KG1 (cell line): ENCODE results near the gene PIK3R5.
"Not testable (repeated sequence)": the region's sequence is repeated elsewhere in the genome, so short reads cannot be mapped to it uniquely, and the experiment has no call there.

Experiments
- DNase-seq: peaks from one replicate; lab custom pipeline; 2025; lab: John Stamatoyannopoulos, UW

Gene PIK3R5, protein sequence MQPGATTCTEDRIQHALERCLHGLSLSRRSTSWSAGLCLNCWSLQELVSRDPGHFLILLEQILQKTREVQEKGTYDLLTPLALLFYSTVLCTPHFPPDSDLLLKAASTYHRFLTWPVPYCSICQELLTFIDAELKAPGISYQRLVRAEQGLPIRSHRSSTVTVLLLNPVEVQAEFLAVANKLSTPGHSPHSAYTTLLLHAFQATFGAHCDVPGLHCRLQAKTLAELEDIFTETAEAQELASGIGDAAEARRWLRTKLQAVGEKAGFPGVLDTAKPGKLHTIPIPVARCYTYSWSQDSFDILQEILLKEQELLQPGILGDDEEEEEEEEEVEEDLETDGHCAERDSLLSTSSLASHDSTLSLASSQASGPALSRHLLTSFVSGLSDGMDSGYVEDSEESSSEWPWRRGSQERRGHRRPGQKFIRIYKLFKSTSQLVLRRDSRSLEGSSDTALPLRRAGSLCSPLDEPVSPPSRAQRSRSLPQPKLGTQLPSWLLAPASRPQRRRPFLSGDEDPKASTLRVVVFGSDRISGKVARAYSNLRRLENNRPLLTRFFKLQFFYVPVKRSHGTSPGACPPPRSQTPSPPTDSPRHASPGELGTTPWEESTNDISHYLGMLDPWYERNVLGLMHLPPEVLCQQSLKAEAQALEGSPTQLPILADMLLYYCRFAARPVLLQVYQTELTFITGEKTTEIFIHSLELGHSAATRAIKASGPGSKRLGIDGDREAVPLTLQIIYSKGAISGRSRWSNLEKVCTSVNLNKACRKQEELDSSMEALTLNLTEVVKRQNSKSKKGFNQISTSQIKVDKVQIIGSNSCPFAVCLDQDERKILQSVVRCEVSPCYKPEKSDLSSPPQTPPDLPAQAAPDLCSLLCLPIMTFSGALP

GRCh38 chr17:8965394-8966168, at the start of gene PIK3R5:
PIK3R5 (minus strand) TSS chr17:8965707; CDS start chr17:8911494, 54,213 bp downstream.
- no peak for DNase-seq

GRCh38 chr17:9011001-9011400, 45.5 kb upstream of the PIK3R5 start:
- no peak for DNase-seq

GRCh38 chr17:9009737-9010136, 44.2 kb upstream of the PIK3R5 start:
- DNase-seq, result no peak

DNA sequence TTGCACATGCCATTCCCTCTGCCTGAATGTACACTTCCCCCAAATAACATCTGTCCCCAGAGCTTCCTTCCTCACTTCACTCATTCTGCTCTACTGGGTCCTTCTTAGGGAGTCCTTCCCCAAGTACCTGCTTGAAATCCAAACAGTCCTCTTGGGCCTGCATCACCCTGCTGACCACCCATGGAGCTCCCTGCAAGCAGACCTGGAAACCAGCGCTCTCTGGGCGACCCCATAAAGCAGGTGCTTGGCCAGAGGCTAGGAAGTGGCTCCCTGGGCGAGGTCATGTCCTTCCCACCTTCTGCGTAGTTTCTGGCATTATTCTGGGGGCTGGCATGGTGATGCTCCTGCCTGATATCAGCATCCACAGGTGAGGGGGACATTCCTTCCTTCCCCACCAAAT, 43.6 kb upstream of the PIK3R5 start:
- no peak for DNase-seq

DNA sequence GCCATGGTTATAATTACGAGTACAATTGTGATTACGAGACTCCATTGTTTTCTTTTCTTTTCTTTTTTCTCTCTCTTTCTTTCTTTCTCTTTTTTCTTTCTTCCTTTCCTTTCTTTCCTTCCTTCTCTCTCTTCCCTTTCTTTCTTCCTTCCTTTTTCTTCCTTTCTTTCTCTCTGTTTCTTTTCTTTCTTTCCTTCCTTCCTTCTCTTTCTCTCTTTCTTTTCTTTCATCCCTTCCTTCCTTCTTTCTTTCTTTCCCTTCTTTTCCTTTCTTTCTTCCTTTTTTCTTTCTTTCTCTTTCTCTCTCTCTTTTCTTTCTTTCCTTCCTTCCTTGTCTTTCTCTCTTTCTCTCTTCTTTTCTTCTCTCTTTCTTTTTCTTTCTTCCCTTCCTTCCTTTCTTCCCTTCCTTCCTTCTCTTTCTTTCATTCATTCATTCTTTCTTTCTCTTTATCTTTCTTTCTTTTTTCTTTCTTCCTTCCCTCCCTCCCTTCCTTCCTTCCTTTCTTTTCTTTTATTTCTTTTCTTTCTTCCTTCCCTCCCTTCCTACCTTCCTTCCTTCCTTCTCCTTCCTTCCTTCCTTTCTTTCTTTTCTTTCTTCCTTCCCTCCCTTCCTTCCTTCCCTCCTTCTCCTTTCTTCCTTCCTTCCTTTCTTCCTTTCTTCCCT, 41.7 kb upstream of the PIK3R5 start:
- DNase-seq, result no peak

DNA sequence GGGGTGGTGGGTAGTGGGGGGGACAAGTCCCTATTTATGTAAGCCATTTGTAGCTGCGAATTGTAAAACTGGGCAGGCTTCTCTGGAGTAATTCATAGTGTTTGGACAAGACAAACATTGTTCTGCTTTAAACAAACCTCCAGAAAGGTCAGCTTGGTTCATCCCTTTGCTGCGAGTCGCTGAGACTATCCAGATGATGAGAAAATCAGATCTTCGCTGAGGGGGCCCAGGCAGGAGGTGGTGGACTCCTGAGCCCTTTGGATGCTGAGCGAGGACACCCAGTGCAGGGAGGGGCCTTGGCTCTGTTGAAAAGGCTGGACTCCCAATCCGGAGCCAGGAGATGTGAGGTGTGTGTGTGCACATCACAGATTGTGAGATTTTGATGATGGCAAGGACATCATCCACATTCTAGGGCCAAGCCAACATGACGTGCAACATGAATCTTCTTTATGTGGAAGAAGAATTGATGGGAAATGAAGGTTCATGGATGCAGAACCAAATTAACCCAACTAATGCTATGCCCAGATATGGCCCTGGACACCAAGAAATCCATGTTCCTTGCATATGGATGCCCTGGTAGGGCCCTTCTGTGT, 40.8 kb upstream of the PIK3R5 start:
- no peak for DNase-seq

DNA sequence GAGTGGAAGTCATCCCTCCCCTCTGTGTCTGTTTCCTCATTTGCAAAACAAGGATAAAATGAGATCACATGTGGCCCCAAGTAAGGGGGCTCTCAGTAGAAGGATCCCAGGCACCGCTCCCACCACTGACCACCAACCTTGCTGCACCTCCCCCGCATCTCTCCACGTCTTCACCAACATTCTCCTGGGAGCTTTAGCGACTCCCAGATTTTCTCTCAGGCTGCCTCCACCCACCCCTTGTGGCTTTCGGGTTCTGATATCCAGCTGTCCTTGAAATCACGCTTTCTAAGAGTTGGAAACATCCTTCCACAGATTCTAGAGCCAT, 39.4 kb upstream of the PIK3R5 start:
- no peak for DNase-seq

DNA sequence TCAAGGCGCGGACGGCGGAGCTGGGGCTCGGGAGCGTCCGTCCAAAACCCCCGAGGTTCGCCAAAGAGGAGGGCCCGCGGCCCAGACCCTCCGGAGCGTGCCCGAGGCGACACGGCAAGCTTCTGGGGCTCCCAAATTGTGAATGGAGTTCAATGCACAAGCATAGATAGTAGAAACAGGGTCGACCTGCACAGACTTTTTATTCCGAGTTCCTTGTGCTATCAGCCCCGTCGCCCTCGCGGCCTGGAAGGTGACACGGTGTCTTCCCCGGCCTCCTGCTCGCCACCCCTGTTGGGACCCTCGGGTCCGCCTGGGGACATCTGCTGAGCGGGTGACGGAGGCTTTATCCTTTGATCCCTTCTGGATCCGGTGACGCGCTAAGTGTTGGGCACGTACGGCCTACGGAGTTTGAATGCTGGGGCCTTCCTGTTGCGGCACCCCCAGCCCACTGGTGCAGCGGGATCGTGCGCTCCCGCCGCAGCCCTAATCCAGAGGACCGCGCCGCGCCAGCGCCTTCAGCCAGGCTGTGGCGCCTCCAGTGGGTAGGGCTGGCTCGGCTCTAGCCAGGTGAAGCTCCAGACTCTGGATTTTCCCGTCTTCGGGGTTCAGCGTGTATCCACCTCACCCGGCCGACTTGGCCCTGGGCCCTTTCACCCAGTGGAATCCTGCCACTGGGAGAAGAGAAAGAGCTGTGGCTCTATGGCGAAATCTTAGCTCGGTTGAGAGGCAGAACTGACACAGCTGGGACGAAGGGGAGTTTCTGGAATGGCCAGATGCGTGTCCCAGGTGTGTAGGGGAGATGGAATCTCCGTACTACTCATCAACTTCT, 38.8 kb upstream of the PIK3R5 start:
- DNase-seq, result no peak

DNA sequence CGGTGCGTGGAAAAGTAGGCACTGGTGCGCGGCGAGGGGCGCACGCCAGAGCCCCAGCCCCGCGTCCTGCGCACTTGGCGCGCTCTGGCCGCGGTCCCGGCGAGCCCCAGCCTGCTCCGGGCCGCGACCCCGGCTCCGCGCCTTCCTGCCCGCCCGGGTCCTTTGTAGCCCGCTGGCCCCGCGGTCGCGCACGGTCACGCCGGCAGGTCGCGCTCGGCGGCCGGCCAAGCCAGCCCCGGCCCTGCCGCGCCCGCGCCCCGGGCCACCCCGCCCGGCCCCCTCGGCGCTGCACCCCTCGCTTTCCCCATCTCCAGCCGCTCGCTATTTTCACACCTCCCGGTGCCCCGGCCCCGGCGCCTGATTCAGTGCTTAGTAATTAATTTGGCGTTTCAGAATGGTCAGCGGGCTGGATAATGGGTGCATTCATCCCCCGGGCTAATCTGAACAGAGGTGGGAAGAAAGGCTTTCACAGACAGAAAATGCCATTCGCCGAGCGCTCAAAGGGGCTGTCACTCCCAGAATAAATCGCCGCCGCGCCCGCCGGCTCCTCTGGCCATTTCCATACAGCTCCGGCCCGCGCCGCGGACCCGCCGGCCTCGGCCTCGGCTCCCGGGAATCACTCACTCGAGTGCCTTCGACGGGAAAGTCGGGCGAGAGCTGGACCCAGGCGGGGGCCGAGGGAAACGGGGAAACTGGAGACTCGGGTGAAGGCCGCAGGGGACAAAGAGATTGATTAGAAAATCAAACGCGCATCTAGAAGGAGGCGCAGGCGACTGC, 38.0 kb upstream of the PIK3R5 start:
- DNase-seq, result no peak

DNA sequence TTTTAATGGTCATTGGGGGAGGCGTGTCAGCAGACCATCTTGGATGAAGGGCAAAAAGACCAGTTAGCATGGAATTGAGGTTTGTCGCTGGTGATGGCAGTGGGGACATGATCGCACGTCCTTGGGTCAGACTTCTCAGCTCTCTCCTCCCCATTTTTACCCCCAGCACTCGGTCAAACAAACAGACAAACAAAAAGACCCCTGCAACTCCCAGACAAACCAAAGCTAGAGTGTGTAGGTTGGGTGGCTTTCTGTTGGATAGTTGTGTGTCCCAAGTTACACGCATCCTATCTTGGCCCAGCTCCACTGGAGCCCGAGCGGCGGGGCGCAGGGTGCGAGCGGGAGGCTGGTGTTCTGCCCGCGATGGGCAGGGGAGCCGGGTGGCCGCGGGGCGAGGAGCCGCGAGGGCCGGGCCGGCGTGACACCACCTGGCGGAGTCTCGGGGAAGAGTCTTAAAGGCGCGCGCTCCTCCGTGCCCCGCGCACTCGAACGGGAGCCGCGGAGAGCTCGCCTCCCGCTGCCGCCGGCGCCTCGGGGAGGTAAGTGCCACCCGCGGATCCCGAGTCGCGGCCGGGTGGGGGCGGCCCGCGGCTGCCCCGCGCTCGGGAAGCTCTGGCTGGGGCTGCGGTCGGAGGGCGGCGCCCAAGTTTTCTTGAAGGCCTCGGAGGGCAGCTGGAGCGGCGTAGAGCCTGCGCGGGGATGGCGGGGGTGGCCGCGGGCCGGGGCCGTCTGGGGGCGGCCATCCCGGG, 37.3 kb upstream of the PIK3R5 start:
- no peak for DNase-seq

- no peak for DNase-seq
Observed at GRCh38 chr17:9002227-9002605, 36.7 kb upstream of the PIK3R5 start.

DNA sequence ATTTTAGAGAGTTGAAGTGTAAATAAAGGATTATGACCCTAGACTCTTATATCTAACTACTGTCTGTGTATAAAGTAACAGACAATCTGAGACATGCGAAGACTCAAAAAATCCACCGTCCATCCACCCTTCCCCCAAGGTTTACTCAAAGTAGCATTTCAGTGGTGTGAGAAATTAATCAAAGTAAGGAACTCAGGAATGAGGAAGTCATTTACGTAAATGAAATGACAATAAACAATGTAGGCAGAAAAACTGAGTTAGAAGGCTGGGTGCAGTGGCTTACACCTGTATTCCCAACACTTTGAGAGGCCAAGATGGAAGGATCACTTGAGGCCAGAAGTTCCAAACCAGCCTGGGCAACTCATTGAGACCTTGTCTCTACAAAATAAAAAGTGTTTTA, 36.1 kb upstream of the PIK3R5 start:
- DNase-seq, result no peak

DNA sequence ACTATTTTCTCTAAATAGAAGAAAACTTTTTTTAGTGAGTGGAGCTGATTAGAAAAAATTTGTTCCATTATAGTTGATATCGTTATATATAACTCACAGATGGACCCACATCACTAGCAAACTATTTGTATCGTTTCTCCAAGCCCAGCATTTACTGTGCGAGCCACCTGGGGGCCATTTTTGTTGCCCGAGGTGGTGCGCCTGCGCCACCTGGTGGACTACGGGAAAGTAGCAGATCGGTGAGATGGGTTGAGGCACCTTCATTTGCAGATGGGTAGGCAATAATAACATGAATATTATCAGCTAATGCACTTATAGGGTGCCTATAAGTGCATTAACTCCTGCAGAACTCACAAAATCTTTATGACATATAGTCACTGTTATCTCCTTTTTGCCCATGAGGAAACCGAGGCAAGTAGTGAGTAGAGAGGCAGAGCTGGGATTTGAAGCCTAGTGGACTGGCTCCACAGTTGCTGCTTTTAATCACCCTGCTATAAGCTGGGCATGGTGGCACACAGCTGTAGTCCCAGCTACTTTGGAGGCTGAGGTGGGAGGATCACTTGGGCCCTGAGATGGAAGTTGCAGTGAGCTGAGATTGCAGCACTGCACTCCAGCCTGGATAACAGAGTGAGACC, 32.6 kb upstream of the PIK3R5 start:
- no peak for DNase-seq

DNA sequence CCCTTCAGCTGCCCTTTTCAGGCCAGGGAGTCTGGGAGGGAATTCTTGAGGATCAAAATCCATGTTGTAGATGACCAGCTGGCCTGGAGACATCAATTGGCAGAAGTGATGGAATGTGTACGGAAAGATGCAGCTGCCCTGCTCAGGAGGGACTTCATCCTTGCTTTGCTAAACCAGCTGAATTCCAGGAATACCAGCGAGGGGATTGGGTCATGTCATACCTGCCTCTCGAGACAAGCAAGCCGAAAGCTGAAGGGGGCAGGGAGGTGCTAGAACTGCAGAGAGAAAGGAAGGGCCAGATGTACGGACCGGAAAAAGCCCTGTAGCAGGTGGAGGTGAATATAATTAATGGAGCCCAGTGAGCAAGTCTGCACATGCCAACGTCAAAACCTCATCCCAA, 30.2 kb upstream of the PIK3R5 start:
- DNase-seq, result no peak

DNA sequence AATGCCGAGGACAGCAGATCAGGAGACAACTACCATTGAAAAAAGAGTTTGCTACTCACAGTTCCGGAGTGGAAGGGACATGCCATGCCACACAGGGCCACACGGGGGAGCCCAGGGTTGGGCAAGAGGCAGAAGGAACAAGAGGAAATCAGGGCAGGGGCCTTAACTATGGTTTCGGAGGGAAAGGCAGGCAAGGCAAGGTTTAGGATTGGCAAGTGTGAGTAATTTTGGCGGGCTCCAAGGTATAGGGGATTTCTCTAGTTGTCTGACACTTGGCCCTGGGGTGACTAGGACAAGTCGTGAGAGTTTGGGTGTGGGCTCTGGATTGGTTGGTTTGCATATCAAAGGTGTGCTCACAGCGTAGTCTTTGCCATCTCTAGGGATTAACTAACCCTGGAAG, 28.8 kb upstream of the PIK3R5 start:
- DNase-seq, result no peak

GRCh38 chr17:8991514-8992285, 26.2 kb upstream of the PIK3R5 start:
- no peak for DNase-seq

GRCh38 chr17:8988263-8988935, 22.9 kb upstream of the PIK3R5 start:
- not testable (repeated sequence) for DNase-seq
